Neural crest cell (in vitro differentiated cells): ENCODE measurements around the gene CENPX. TPM values are rescaled to one million over a fixed set of nuclear protein-coding genes. Genes with fewer than 3 reads are reported as not detected.
A peak's percentile ranks its signal among the peaks of the same experiment; 100 is the strongest.

Experiments
- DNase-seq: peaks from one replicate; pipeline ENCODE4 v3.0.0; 2021; ENCODE audit warnings: low read depth, mixed read lengths, low spot score
- H3K27ac Mint-ChIP-seq: one replicate; pipeline ENCODE4 v1.8.0; 2021; ENCODE audit warnings: mild to moderate bottlenecking, mixed read lengths; ENCODE audit not compliant: unreplicated experiment
- H3K27me3 Mint-ChIP-seq: 2 replicates; pipeline ENCODE4 v1.8.0; 2021; ENCODE audit warnings: low read depth, mild to moderate bottlenecking, mixed read lengths
- H3K36me3 Mint-ChIP-seq: 2 replicates; pipeline ENCODE4 v1.8.0; 2021; ENCODE audit warnings: low read depth, mild to moderate bottlenecking, mixed read lengths
- H3K4me1 Mint-ChIP-seq: 2 replicates; pipeline ENCODE4 v1.8.0; 2021; ENCODE audit warnings: mixed read lengths
- H3K4me3 Mint-ChIP-seq: one replicate; pipeline ENCODE4 v1.8.0; 2021; ENCODE audit warnings: mild to moderate bottlenecking, mixed read lengths
- H3K9me3 Mint-ChIP-seq: 2 replicates; pipeline ENCODE4 v1.8.0; 2021; ENCODE audit warnings: mixed read lengths
- total RNA-seq: library from RNA; stranded (reverse); gene quantifications from 2 replicates; pipeline ENCODE4 v1.2.1, GENCODE V29; 2021
- TF ChIP-seq, protein P1 (sequence below): fragments of 200-600 bp; sonication (generic); conservative IDR thresholded peaks from 2 replicates; pipeline ENCODE4 v1.5.0; 2021; ENCODE audit warnings: antibody characterized with exemption, mild to moderate bottlenecking

Gene CENPX
- total RNA-seq, 1 donor from 2014 or later = 135 TPM

DNA sequence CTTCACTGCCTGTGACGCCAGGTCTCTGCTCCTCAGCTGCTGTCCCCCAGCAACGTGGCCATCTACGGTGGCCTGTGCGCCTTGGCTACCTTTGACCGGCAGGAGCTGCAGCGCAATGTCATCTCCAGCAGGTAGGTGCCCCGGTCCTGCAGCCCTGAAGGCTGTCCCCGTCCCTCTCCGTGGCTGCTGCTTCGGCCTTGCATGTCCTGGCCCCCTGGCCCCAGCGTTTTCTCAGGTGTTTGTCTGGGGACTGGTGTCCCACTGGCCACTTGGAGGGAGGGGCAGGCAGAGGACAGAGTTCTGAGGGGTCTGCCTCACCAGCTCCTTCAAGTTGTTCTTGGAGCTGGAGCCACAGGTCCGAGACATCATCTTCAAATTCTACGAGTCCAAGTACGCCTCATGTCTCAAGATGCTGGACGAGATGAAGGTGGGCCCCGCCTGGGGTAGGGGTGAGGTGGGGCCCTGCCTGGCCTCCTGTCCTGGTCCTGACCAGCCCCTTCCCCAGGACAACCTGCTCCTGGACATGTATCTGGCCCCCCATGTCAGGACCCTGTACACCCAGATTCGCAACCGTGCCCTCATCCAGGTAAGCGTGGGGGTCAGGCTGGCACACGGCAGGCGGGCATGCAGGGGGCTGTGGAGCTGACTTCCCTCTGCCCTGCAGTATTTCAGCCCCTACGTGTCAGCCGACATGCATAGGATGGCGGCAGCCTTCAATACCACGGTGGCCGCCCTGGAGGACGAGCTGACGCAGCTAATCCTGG is 33.5 kb upstream of the CENPX start:
- H3K27me3 Mint-ChIP-seq = no peaks in the 10 kb centered on the region
- no peak for DNase-seq
- no peaks in the 10 kb centered on the region for H3K36me3 Mint-ChIP-seq
- no peaks in the 10 kb centered on the region for H3K4me1 Mint-ChIP-seq
- peak overlapping the region; percentile 47 for H3K4me3 Mint-ChIP-seq
- H3K27ac Mint-ChIP-seq = no peak overlapping the region
- TF ChIP-seq, protein P1, sequence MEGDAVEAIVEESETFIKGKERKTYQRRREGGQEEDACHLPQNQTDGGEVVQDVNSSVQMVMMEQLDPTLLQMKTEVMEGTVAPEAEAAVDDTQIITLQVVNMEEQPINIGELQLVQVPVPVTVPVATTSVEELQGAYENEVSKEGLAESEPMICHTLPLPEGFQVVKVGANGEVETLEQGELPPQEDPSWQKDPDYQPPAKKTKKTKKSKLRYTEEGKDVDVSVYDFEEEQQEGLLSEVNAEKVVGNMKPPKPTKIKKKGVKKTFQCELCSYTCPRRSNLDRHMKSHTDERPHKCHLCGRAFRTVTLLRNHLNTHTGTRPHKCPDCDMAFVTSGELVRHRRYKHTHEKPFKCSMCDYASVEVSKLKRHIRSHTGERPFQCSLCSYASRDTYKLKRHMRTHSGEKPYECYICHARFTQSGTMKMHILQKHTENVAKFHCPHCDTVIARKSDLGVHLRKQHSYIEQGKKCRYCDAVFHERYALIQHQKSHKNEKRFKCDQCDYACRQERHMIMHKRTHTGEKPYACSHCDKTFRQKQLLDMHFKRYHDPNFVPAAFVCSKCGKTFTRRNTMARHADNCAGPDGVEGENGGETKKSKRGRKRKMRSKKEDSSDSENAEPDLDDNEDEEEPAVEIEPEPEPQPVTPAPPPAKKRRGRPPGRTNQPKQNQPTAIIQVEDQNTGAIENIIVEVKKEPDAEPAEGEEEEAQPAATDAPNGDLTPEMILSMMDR = no peak
- H3K9me3 Mint-ChIP-seq = no peaks in the 10 kb centered on the region

DNA sequence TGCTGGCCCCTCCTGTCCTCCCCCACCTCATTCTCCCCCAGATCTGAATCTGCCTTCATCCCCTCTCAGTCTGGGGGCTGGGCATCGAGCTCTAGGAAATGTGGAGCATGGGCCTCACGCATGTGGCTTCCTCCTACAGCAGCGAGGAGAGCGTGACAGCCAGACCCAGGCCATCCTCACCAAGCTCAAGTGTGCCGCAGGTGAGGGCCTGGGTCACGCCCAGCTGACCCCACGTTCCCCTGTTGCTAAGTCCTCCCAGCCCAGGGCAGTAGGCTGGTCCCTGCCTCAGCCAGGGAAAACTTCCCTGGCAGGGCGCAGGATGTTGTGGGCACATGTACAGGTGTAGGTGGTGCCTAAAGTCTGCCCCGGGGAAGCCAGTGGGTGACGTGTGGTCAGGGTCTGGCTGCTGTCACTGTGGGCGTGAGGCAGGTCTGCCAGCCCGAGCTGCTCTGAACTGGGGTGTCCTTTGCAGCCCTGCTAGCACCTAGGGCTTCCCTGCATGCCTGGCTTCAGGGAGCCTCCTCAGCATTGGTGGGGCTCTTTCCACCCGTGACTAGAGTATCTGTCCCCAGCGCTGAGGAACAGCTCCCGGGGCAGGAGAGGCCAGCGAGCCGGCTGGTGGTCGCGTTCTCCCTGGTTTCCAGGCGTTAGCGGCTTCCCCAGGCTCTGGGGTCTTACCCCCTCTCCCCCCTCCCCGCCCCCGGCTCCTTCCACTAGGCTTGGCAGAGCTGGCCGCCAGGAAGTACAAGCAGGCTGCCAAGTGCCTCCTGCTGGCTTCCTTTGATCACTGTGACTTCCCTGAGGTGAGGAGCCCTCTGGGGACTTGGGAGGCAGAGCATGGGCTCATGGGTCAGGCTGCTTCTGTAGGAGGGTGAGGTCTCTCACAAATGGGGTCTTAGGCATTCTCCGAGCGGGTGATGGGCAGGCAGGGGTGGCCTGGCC is 32.6 kb upstream of the CENPX start:
- no peaks in the 10 kb centered on the region for H3K36me3 Mint-ChIP-seq
- H3K27ac Mint-ChIP-seq = no peak overlapping the region
- TF ChIP-seq, protein P1 = no peak

DNA sequence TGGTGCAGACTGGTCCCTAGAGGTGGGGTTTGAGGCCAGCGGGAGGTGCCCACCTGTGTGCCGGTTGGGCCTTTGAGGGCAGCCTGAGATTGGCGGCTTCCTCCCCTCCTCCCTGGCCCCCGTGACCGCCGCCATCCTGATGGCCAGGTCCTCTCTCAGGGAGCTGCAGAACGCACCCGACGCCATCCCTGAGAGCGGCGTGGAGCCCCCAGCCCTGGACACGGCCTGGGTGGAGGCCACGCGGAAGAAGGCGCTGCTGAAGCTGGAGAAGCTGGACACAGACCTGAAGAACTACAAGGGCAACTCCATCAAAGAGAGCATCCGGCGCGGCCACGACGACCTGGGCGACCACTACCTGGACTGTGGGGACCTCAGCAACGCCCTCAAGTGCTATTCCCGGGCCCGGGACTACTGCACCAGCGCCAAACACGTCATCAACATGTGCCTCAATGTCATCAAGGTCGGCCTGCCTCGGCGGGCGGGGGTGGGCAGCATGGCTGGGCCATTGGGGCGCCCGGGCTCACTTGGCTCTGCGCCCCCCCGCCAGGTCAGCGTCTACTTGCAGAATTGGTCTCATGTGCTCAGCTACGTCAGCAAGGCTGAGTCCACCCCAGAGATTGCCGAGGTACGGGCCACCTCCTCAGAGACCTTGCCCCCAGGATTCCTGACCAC is 31.8 kb upstream of the CENPX start:
- Mint-ChIP-seq H3K27me3 (no peaks in the 10 kb centered on the region), H3K4me1 (no peaks in the 10 kb centered on the region), H3K9me3 (no peaks in the 10 kb centered on the region), H3K4me3 (peak overlapping the region; percentile 67), H3K36me3 (no peaks in the 10 kb centered on the region), H3K27ac (no peak overlapping the region)
- TF ChIP-seq, protein P1 = no peak
- DNase-seq = no peak

More for the DNA sequence above, 32.6 kb upstream of the CENPX start:
- Mint-ChIP-seq H3K4me1 (no peaks in the 10 kb centered on the region), H3K27me3 (no peaks in the 10 kb centered on the region), H3K4me3 (peak overlapping the region; percentile 67), H3K9me3 (no peaks in the 10 kb centered on the region)
- no peak for DNase-seq

DNA sequence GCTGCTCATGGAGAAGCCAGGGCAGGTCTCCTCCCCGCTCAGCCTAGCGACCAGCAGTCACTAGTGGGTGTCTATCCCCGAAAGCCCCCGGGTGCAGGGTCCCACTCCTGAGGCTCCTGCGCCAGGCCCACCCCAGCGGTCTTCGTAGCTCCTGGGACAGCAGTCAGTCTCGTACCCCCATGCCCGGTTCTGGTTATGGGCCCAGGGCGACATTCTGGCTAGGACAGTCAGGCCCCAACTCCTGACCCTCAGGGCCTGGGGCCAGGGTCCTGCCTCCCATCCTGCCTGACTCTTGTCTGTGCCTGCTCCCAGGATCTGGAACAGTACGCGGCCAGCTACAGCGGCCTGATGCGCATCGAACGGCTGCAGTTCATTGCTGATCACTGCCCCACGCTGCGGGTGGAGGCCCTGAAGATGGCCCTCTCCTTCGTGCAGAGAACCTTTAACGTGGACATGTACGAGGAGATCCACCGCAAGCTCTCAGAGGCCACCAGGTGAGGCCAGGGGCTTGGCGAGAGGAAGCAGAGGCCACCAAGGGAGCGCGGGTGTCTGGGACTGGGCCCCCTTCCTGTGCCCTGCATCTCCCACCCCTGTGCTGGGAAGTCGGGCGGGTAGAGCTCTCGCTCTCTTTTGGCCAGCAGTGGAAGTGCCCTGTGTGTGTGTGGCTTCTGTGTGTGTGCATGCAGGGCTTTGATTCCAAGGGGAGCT is 31.0 kb upstream of the CENPX start:
- Mint-ChIP-seq H3K9me3 (no peaks in the 10 kb centered on the region), H3K27me3 (no peaks in the 10 kb centered on the region), H3K4me3 (peak overlapping the region; percentile 87), H3K4me1 (no peaks in the 10 kb centered on the region), H3K27ac (no peak overlapping the region), H3K36me3 (no peaks in the 10 kb centered on the region)
- DNase-seq = no peak
- TF ChIP-seq, protein P1 = no peak

DNA sequence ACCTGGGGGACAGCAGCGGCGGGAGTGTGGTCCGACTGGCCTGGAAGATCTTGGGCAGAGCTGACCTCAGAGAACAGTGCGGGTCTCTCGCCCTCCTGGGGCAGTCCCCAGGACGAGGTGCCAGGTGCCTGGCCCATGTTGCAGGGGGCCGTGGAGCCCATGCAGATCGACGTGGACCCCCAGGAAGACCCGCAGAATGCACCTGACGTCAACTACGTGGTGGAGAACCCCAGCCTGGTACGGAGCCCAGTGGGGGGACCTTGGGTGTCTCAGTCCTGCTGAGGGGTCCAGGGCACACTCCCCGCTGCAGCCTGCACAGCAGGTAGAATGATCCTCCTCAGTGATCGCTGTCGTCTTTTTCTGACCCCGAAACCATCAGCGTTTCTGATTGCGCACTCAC is 30.5 kb upstream of the CENPX start:
- no peak for DNase-seq
- no peak overlapping the region for H3K27ac Mint-ChIP-seq
- no peaks in the 10 kb centered on the region for H3K36me3 Mint-ChIP-seq
- no peaks in the 10 kb centered on the region for H3K4me1 Mint-ChIP-seq
- H3K9me3 Mint-ChIP-seq = no peaks in the 10 kb centered on the region
- H3K27me3 Mint-ChIP-seq = no peaks in the 10 kb centered on the region
- H3K4me3 Mint-ChIP-seq = peak overlapping the region; percentile 87
- TF ChIP-seq, protein P1 = no peak
